IPS DF 6.9 (cell line): ENCODE data around the gene ATG14.
"Not testable (repeated sequence)": the region's sequence is repeated elsewhere in the genome, so short reads cannot be mapped to it uniquely, and the experiment has no call there.

Source experiments
- DNase-seq: peaks from one replicate; pipeline ENCODE4 v3.0.0-alpha.2; 2013; ENCODE audit warnings: low read depth, low spot score
- H3K27ac ChIP-seq: one replicate; pipeline ENCODE4 v1.5.1; 2013; ENCODE audit warnings: low read length, control low read depth
- H3K27me3 ChIP-seq: 2 replicates; pipeline ENCODE4 v1.6.1; 2013; ENCODE audit warnings: mild to moderate bottlenecking, low read length; ENCODE audit not compliant: control insufficient read depth, insufficient read depth
- H3K36me3 ChIP-seq: 2 replicates; pipeline ENCODE4 v1.6.1; 2013; ENCODE audit warnings: low read length; ENCODE audit not compliant: control insufficient read depth, insufficient read depth
- H3K4me1 ChIP-seq: 2 replicates; pipeline ENCODE4 v1.6.1; 2013; ENCODE audit warnings: low read length; ENCODE audit not compliant: control insufficient read depth, insufficient read depth
- H3K4me3 ChIP-seq: 2 replicates; pipeline ENCODE4 v1.5.1; 2013; ENCODE audit warnings: mild to moderate bottlenecking, low read length
- H3K9me3 ChIP-seq: 2 replicates; pipeline ENCODE4 v1.6.1; 2013; ENCODE audit warnings: low read length, inconsistent platforms; ENCODE audit not compliant: control insufficient read depth, insufficient read depth
- WGBS: extraction: QIAGEN DNeasy Blood & Tissue Kit; methylation state at CpG from one replicate; pipeline ENCODE4 v1.1.7; 2013; ENCODE audit warnings: mixed read lengths, missing lambda C conversion rate; ENCODE audit not compliant: insufficient read length, insufficient coverage; 5-methylcytosine and 5-hydroxymethylcytosine counted together

ATG14 gene

GRCh38 chr14:55433880-55434804 lies 22.5 kb upstream of the ATG14 start:
- no CpG with 5 or more reads among the region's 6 CpGs for WGBS
- H3K4me1 ChIP-seq = peaks cover 2% of the 10 kb centered on the region; the same call in 1 of the 2 replicates
- no peak overlapping the region for H3K4me3 ChIP-seq
- H3K36me3 ChIP-seq = no peaks in the 10 kb centered on the region
- DNase-seq = no peak
- no peaks in the 10 kb centered on the region for H3K27me3 ChIP-seq
- H3K27ac ChIP-seq = no peak overlapping the region
- H3K9me3 ChIP-seq = no peaks in the 10 kb centered on the region

- H3K27me3 ChIP-seq = no peaks in the 10 kb centered on the region
- DNase-seq = no peak
- H3K27ac ChIP-seq = no peak overlapping the region
- H3K36me3 ChIP-seq = no peaks in the 10 kb centered on the region
- no CpG with 5 or more reads among the region's 3 CpGs for WGBS
- H3K4me1 ChIP-seq = peaks cover 2% of the 10 kb centered on the region; the same call in 1 of the 2 replicates
- H3K4me3 ChIP-seq = no peak overlapping the region
- H3K9me3 ChIP-seq = no peaks in the 10 kb centered on the region
These were observed 21.0 kb upstream of the ATG14 start for GRCh38 chr14:55432628-55433027.

- H3K27ac ChIP-seq = no peak overlapping the region
- no CpG with 5 or more reads among the region's 1 CpG for WGBS
- no peak overlapping the region for H3K4me3 ChIP-seq
- peaks cover 2% of the 10 kb centered on the region; the same call in 1 of the 2 replicates for H3K4me1 ChIP-seq
- no peaks in the 10 kb centered on the region for H3K27me3 ChIP-seq
- DNase-seq = no peak
- no peaks in the 10 kb centered on the region for H3K36me3 ChIP-seq
- H3K9me3 ChIP-seq = no peaks in the 10 kb centered on the region
These were observed 18.5 kb upstream of the ATG14 start for GRCh38 chr14:55430024-55430690.

GRCh38 chr14:55427439-55427838 lies 15.8 kb upstream of the ATG14 start:
- Histone ChIP-seq H3K27me3 (no peaks in the 10 kb centered on the region), H3K9me3 (no peaks in the 10 kb centered on the region), H3K27ac (no peak overlapping the region), H3K36me3 (no peaks in the 10 kb centered on the region), H3K4me1 (peaks cover 2% of the 10 kb centered on the region; the same call in 1 of the 2 replicates), H3K4me3 (no peak overlapping the region)
- no peak for DNase-seq
- no CpG with 5 or more reads among the region's 7 CpGs for WGBS

- Histone ChIP-seq H3K4me1 (peaks cover 2% of the 10 kb centered on the region; the same call in 1 of the 2 replicates), H3K27me3 (no peaks in the 10 kb centered on the region), H3K36me3 (no peaks in the 10 kb centered on the region), H3K27ac (no peak overlapping the region), H3K4me3 (no peak overlapping the region), H3K9me3 (no peaks in the 10 kb centered on the region)
- no peak for DNase-seq
- WGBS = no CpG with 5 or more reads among the region's 4 CpGs
These were observed 15.3 kb upstream of the ATG14 start for GRCh38 chr14:55426891-55427290.

- H3K27me3 ChIP-seq = no peaks in the 10 kb centered on the region
- H3K27ac ChIP-seq = no peak overlapping the region
- WGBS = no CpG with 5 or more reads among the region's 1 CpG
- no peaks in the 10 kb centered on the region for H3K36me3 ChIP-seq
- H3K4me1 ChIP-seq = peaks cover 2% of the 10 kb centered on the region; the same call in 1 of the 2 replicates
- H3K4me3 ChIP-seq = no peak overlapping the region
- no peaks in the 10 kb centered on the region for H3K9me3 ChIP-seq
- no peak for DNase-seq
These were observed 13.5 kb upstream of the ATG14 start for GRCh38 chr14:55425091-55425490.

GRCh38 chr14:55423969-55424368 lies 12.3 kb upstream of the ATG14 start:
- no CpG with 5 or more reads among the region's 2 CpGs for WGBS

GRCh38 chr14:55422338-55422737 lies 10.7 kb upstream of the ATG14 start:
- not testable (repeated sequence) for H3K4me1 ChIP-seq, H3K4me3 ChIP-seq, H3K36me3 ChIP-seq, H3K27ac ChIP-seq, H3K27me3 ChIP-seq, H3K9me3 ChIP-seq, DNase-seq
- WGBS = no CpG with 5 or more reads among the region's 11 CpGs

More at GRCh38 chr14:55423969-55424368, 12.3 kb upstream of the ATG14 start:
- H3K9me3 ChIP-seq = no peaks in the 10 kb centered on the region
- no peak overlapping the region for H3K4me3 ChIP-seq
- no peak overlapping the region for H3K27ac ChIP-seq
- no peaks in the 10 kb centered on the region; the same call in 1 of the 2 replicates for H3K4me1 ChIP-seq
- H3K36me3 ChIP-seq = no peaks in the 10 kb centered on the region
- DNase-seq = no peak
- H3K27me3 ChIP-seq = no peaks in the 10 kb centered on the region

GRCh38 chr14:55419663-55420062 lies 8.0 kb upstream of the ATG14 start:
- Histone ChIP-seq H3K27me3 (no peaks in the 10 kb centered on the region), H3K4me3 (no peak overlapping the region), H3K9me3 (no peaks in the 10 kb centered on the region), H3K36me3 (no peaks in the 10 kb centered on the region), H3K4me1 (no peaks in the 10 kb centered on the region), H3K27ac (no peak overlapping the region)
- WGBS = no CpG with 5 or more reads among the region's 1 CpG
- no peak for DNase-seq

- H3K36me3 ChIP-seq = no peaks in the 10 kb centered on the region
- H3K27me3 ChIP-seq = no peaks in the 10 kb centered on the region
- DNase-seq = no peak
- no peaks in the 10 kb centered on the region for H3K9me3 ChIP-seq
- no peak overlapping the region for H3K4me3 ChIP-seq
- H3K27ac ChIP-seq = no peak overlapping the region
- WGBS = no CpG with 5 or more reads among the region's 6 CpGs
- no peaks in the 10 kb centered on the region for H3K4me1 ChIP-seq
These were observed 6.8 kb upstream of the ATG14 start for GRCh38 chr14:55418411-55418810.
